AG10803 (cell line): Measurements from ENCODE around the gene SLC46A3.
"Not testable (repeated sequence)": the region's sequence is repeated elsewhere in the genome, so short reads cannot be mapped to it uniquely, and the experiment has no call there.

Experiments used
- DNase-seq: peaks from one replicate; pipeline ENCODE4 v3.0.0; 2010; ENCODE audit warnings: low read depth
- H3K4me3 ChIP-seq: 2 replicates; pipeline ENCODE4 v1.5.1; 2011; ENCODE audit warnings: mild to moderate bottlenecking, low read length, control low read depth
- CTCF ChIP-seq: conservative IDR thresholded peaks from 2 replicates; pipeline ENCODE4 v1.5.1; 2011; ENCODE audit warnings: mild to moderate bottlenecking, low read length, control low read depth, inconsistent platforms

Gene SLC46A3

GRCh38 chr13:28744091-28744536 lies 25.3 kb upstream of the SLC46A3 start:
- peak; percentile 66 for DNase-seq
- no peak for TF ChIP-seq CTCF
- no peak overlapping the region for H3K4me3 ChIP-seq

- DNase-seq = no peak
- no peak overlapping the region for H3K4me3 ChIP-seq
- TF ChIP-seq CTCF = no peak
Observed at GRCh38 chr13:28743499-28744083, 24.8 kb upstream of the SLC46A3 start.

GRCh38 chr13:28743020-28743419 lies 24.2 kb upstream of the SLC46A3 start:
- no peak for TF ChIP-seq CTCF
- no peak overlapping the region for H3K4me3 ChIP-seq
- no peak for DNase-seq

- DNase-seq, H3K4me3 ChIP-seq: not testable (repeated sequence)
Observed at GRCh38 chr13:28742445-28742844, 23.7 kb upstream of the SLC46A3 start.

- no peak for TF ChIP-seq CTCF
Observed at GRCh38 chr13:28741084-28741491, 22.3 kb upstream of the SLC46A3 start.

GRCh38 chr13:28739376-28739775 lies 20.6 kb upstream of the SLC46A3 start:
- TF ChIP-seq CTCF = no peak
- H3K4me3 ChIP-seq = no peak overlapping the region
- DNase-seq = no peak

More at GRCh38 chr13:28741084-28741491, 22.3 kb upstream of the SLC46A3 start:
- peak; percentile 15 for DNase-seq
- no peak overlapping the region for H3K4me3 ChIP-seq

GRCh38 chr13:28735481-28736029 lies 16.8 kb upstream of the SLC46A3 start:
- no peak for DNase-seq
- TF ChIP-seq CTCF = no peak
- no peak overlapping the region for H3K4me3 ChIP-seq
